Immature natural killer cell (primary cell): ENCODE measurements around the gene ZNF879. TPM values are rescaled to one million over a fixed set of nuclear protein-coding genes. Genes with fewer than 3 reads are reported as not detected.

ENCODE experiments used
- DNase-seq, 3 donors: peaks; one replicate each; pipeline ENCODE4 v3.0.0; 2022; ENCODE audit warnings: mixed read lengths in 1 of 3
- H3K27ac Mint-ChIP-seq, 6 donors: one replicate each; pipeline ENCODE4 v1.8.0; 2020; ENCODE audit warnings: mixed read lengths in 6 of 6, mild to moderate bottlenecking in 5 of 6, inconsistent platforms in 4 of 6, moderate library complexity in 3 of 6
- H3K27me3 Mint-ChIP-seq, 3 donors: one replicate each; pipeline ENCODE4 v1.8.0; 2020 to 2021; ENCODE audit warnings: low read depth in 3 of 3, mild to moderate bottlenecking in 3 of 3, mixed read lengths in 3 of 3, moderate library complexity in 3 of 3, inconsistent platforms in 1 of 3
- H3K36me3 Mint-ChIP-seq, 3 donors: one replicate each; pipeline ENCODE4 v1.8.0; 2020; ENCODE audit warnings: mixed read lengths in 3 of 3, inconsistent platforms in 2 of 3, mild to moderate bottlenecking in 2 of 3
- H3K4me1 Mint-ChIP-seq, 2 donors: one replicate each; pipeline ENCODE4 v1.8.0; 2020; ENCODE audit warnings: inconsistent platforms in 2 of 2, mild to moderate bottlenecking in 2 of 2, mixed read lengths in 2 of 2, moderate library complexity in 1 of 2
- H3K4me3 Mint-ChIP-seq, 5 donors: one replicate each; pipeline ENCODE4 v1.8.0; 2020; ENCODE audit warnings: mild to moderate bottlenecking in 5 of 5, mixed read lengths in 5 of 5, inconsistent platforms in 3 of 5, moderate library complexity in 3 of 5
- H3K9me3 Mint-ChIP-seq, 6 donors: one replicate each; pipeline ENCODE4 v1.8.0; 2020; ENCODE audit warnings: mild to moderate bottlenecking in 6 of 6, mixed read lengths in 6 of 6, inconsistent platforms in 4 of 6, moderate library complexity in 3 of 6
- polyA plus RNA-seq, 3 donors: library from polyadenylated mRNA; unstranded; fragments of 300-500 nt; fragmentation: Illumina TruSeq; gene quantifications; one replicate each; pipeline ENCODE4 v1.2.3, GENCODE V29; 2021

The ZNF879 gene
- polyA plus RNA-seq = 1 to 10 TPM; 2.7 to 4.5 (median 3.9) TPM

DNA sequence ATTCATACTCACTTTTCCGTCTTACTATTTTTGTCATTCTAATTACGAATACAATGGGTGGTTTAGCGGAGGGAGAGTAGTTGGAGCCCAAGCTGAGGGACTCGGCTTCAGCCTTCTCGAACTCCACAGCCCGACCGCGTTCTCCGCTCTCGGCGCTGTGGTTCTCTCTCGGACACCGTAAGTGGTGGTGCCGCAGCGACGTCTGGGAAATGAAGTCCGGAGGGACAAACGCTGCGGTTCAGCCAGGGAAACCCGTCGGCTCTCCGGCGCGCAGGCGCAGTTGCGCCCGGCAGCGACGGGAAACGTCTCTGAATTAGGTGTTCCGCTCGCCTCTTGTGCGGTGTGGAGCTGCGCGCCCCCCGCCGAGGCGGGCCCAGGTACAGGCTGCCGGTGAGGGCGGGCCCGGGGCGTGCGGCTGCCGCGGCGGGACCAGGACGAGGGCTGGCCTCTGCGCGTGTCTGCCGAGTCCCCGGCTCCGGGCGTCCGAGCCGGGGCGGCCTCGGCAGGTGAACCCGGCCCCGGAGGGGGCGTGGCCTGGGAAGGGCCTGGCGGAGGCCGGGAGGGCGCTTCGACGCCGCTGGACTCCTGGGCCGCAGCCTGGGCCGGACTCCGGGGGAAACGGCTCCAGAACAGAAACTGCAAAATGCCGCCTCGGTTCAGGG, at the start of gene ZNF879:
TSS of gene ZNF879 (plus strand) at position 277 of the 662 bp plus-strand sequence. CDS start 1,201 bp downstream, outside the sequence.
- Mint-ChIP-seq H3K4me1 (peaks cover 17 to 19% of the 10 kb centered on the region in 2 donors), H3K9me3 (peaks cover 2 to 16% (median 9%) of the 10 kb centered on the region in 6 donors), H3K36me3 (peaks cover 19 to 32% (median 26%) of the 10 kb centered on the region in 3 donors), H3K27ac (peak within 1 kb of the TSS; percentile 89 to 95 (median 92)), H3K27me3 (peaks cover 5 to 13% (median 12%) of the 10 kb centered on the region in 3 donors), H3K4me3 (peak within 1 kb of the TSS; percentile 97 to 99 (median 98))
- DNase-seq = peak; percentile 92 to 94 (median 93)

- H3K27ac Mint-ChIP-seq = no peak overlapping the region
- peaks cover 5 to 31% (median 19%) of the 10 kb centered on the region in 6 donors for H3K9me3 Mint-ChIP-seq
- H3K27me3 Mint-ChIP-seq = peaks cover 0 to 2% (median 1%) of the 10 kb centered on the region in 3 donors
These were observed 42.2 kb upstream of the ZNF879 start for GRCh38 chr5:178981381-178981780.

DNA sequence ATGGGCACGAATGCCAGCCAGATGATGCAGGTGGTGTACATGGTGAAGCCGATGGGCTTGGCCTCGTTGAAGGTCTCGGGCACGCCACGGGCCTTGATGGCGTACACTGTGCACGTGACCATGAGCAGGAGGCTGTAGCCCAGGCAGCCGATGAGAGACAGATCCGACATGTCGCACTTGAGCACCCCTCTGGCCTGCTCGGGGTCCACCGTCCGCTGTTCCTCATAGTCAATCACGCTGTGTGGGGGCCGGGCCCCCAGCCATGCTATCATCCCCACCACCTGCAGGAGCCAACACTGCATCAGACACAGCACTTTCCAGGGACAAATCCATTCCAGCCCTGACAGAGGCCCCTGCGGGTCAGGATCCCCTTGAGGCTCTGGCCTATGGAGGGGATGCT, 40.7 kb upstream of the ZNF879 start:
- peaks cover under 1 to 25% (median 11%) of the 10 kb centered on the region in 6 donors for H3K9me3 Mint-ChIP-seq
- peaks cover 0 to 1% (median under 1%) of the 10 kb centered on the region in 3 donors for H3K27me3 Mint-ChIP-seq

More at GRCh38 chr5:178981381-178981780, 42.2 kb upstream of the ZNF879 start:
- no peak for DNase-seq
- Mint-ChIP-seq H3K36me3 (no peaks in the 10 kb centered on the region), H3K4me3 (no peak overlapping the region), H3K4me1 (no peaks in the 10 kb centered on the region)

DNA sequence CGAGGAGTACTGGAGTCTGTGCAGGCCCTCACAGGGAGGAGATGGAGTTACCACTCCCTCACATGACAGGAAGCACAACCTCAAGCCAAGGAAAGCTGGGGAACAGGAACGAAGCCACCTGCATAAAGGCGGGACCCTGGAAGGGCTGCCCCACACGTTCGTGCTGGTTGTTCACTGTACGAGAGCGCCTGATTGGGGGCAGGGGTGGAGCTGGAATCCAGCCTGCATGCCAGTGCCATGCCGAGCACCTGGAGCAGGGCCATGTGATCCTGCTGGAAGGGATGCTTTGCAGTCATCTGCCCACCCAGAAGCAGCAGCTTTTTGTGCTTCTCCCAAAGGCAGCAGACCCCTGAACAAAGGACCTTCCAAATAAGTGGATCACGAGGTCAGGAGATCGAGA, 39.9 kb upstream of the ZNF879 start:
- Mint-ChIP-seq H3K36me3 (no peaks in the 10 kb centered on the region), H3K27ac (no peak overlapping the region), H3K4me3 (no peak overlapping the region), H3K9me3 (peaks cover 2 to 19% (median 10%) of the 10 kb centered on the region in 6 donors), H3K27me3 (peaks cover 0 to 1% (median 0%) of the 10 kb centered on the region in 3 donors), H3K4me1 (no peaks in the 10 kb centered on the region)
- DNase-seq = no peak

More for the DNA sequence above, 40.7 kb upstream of the ZNF879 start:
- H3K4me1 Mint-ChIP-seq = no peaks in the 10 kb centered on the region
- H3K4me3 Mint-ChIP-seq = no peak overlapping the region
- no peaks in the 10 kb centered on the region for H3K36me3 Mint-ChIP-seq
- no peak overlapping the region for H3K27ac Mint-ChIP-seq
- DNase-seq = no peak

GRCh38 chr5:178984145-178985072, 39.2 kb upstream of the ZNF879 start:
- Mint-ChIP-seq H3K27me3 (peaks cover 0 to 1% (median 0%) of the 10 kb centered on the region in 3 donors), H3K9me3 (peaks cover 2 to 18% (median 9%) of the 10 kb centered on the region in 6 donors), H3K4me3 (no peak overlapping the region), H3K36me3 (no peaks in the 10 kb centered on the region), H3K4me1 (no peaks in the 10 kb centered on the region), H3K27ac (no peak overlapping the region)
- DNase-seq = no peak

- Mint-ChIP-seq H3K9me3 (peaks cover 2 to 14% (median 6%) of the 10 kb centered on the region in 6 donors), H3K36me3 (no peaks in the 10 kb centered on the region), H3K4me1 (no peaks in the 10 kb centered on the region), H3K4me3 (no peak overlapping the region), H3K27me3 (peaks cover 0 to 2% (median 1%) of the 10 kb centered on the region in 3 donors), H3K27ac (no peak overlapping the region)
- no peak for DNase-seq
These were observed 37.2 kb upstream of the ZNF879 start for GRCh38 chr5:178986326-178986960.

DNA sequence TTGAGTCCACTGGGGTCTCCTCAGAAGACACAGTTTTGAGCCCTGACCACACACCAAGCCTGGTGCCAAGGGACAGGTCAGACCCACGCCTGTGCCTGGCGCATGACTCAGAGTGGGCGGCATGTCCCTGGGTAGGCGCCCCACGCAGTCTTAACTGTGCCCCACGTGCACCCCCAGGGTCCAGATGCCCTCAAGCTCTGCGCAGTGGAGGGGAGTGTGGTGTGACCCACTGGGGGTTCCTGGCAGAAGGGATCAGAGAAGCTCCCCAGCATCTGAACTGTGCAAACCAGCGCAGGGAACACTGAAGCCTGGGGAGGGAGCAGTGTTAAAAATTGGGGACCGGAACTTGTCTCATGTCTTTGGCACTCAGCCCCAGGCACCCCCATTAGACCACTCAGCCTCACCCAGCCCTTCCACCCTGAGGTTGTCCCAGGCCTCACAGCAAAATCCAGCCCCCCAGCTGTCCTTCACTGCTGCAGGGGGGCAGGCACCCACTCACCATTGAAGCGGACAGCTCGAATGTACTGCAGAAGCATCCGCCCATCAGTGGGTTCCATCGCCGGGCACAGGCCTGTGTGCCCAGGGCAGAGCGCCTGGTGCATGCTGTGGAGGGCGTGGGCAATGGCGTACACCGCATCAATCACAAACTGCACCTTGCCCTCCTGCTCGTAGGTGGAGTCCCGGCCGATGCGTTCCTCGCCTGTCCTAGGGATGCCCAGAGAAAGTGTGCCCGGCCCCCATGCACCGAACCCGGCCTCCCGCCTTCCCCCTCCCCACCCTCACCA, 35.0 kb upstream of the ZNF879 start:
- H3K9me3 Mint-ChIP-seq = peaks cover 0 to 4% (median 1%) of the 10 kb centered on the region in 6 donors
- H3K4me3 Mint-ChIP-seq = no peak overlapping the region
- no peaks in the 10 kb centered on the region for H3K36me3 Mint-ChIP-seq
- H3K27me3 Mint-ChIP-seq = peaks cover 0 to 3% (median 2%) of the 10 kb centered on the region in 3 donors
- no peaks in the 10 kb centered on the region for H3K4me1 Mint-ChIP-seq
- DNase-seq = no peak
- H3K27ac Mint-ChIP-seq = no peak overlapping the region

- Mint-ChIP-seq H3K4me1 (no peaks in the 10 kb centered on the region), H3K27ac (no peak overlapping the region), H3K4me3 (no peak overlapping the region), H3K36me3 (no peaks in the 10 kb centered on the region), H3K9me3 (peaks cover 0 to 4% (median 1%) of the 10 kb centered on the region in 6 donors), H3K27me3 (peaks cover 0 to 2% (median 1%) of the 10 kb centered on the region in 3 donors)
- DNase-seq = no peak
These were observed 34.3 kb upstream of the ZNF879 start for GRCh38 chr5:178989311-178989710.

- Mint-ChIP-seq H3K4me1 (no peaks in the 10 kb centered on the region), H3K27me3 (peaks cover 3 to 5% (median 3%) of the 10 kb centered on the region in 3 donors), H3K36me3 (peaks cover 0 to 3% (median 0%) of the 10 kb centered on the region in 3 donors), H3K4me3 (no peak overlapping the region), H3K27ac (no peak overlapping the region), H3K9me3 (peaks cover 0 to 4% (median 2%) of the 10 kb centered on the region in 6 donors)
- no peak for DNase-seq
These were observed 33.1 kb upstream of the ZNF879 start for GRCh38 chr5:178990491-178990890.

GRCh38 chr5:178991190-178992145, 32.1 kb upstream of the ZNF879 start:
- no peak for DNase-seq
- Mint-ChIP-seq H3K9me3 (peaks cover 0 to 4% (median 2%) of the 10 kb centered on the region in 6 donors), H3K4me1 (no peaks in the 10 kb centered on the region), H3K36me3 (peaks cover 0 to 4% (median 0%) of the 10 kb centered on the region in 3 donors), H3K4me3 (no peak overlapping the region), H3K27me3 (peaks cover 4 to 5% (median 4%) of the 10 kb centered on the region in 3 donors), H3K27ac (no peak overlapping the region)

DNA sequence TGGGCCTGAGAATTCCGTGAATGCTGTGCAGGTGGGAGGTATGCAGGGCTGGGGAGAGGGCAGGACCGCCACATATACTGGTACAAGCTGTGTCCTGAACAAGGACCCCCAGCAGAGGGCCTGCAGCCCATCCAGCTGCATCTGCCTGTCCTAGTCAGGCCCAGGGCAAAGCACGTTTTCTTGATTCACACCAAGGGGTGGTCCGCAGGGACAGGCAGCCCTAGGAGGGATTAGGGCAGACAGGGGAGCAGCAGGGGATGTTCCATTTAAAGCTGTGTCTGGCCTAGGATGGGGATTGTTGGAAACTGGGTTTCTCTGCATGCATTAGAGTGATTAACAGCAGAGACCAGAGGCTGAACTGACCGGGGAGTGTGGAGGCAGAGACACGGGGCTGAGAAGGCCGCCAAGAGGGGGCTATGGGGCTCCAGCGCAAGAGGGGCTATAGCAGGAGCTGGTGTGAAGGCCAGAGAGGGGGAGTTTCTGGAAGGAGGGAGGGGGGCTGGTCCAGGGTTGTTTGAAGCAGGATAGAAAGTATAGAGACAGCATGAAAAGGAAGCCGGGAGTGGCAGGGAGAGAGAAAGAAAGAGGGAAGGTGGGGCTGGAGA, 31.2 kb upstream of the ZNF879 start:
- peaks cover 0 to 4% (median 0%) of the 10 kb centered on the region in 3 donors for H3K36me3 Mint-ChIP-seq

More for the DNA sequence above, 31.2 kb upstream of the ZNF879 start:
- Mint-ChIP-seq H3K27me3 (peaks cover 6 to 7% (median 6%) of the 10 kb centered on the region in 3 donors), H3K4me3 (no peak overlapping the region), H3K4me1 (no peaks in the 10 kb centered on the region), H3K27ac (no peak overlapping the region), H3K9me3 (peaks cover 0 to 4% (median 2%) of the 10 kb centered on the region in 6 donors)
- no peak for DNase-seq
